Bone marrow (tissue), 2 donors: ENCODE results near the gene TMEM185A.
"Not testable (repeated sequence)": the region's sequence is repeated elsewhere in the genome, so short reads cannot be mapped to it uniquely, and the experiment has no call there.

Experiments
- DNase-seq, 2 donors: peaks; one replicate each; lab custom pipeline; 2025; lab: John Stamatoyannopoulos, UW

TMEM185A gene

GRCh38 chrX:149551245-149551938 is 80.2 kb downstream of the TMEM185A start:
- not testable (repeated sequence) for DNase-seq

- not testable (repeated sequence) for DNase-seq
These were observed 81.1 kb downstream of the TMEM185A start for GRCh38 chrX:149550454-149550853.

- DNase-seq: not testable (repeated sequence)
These were observed 81.9 kb downstream of the TMEM185A start, which contains the start of gene HSFX3 for GRCh38 chrX:149549701-149550100. HSFX3 (minus strand) TSS chrX:149549924; CDS start chrX:149549852, 72 bp downstream.

GRCh38 chrX:149547782-149548181 is 83.8 kb downstream of the TMEM185A start:
- DNase-seq: not testable (repeated sequence)

- not testable (repeated sequence) for DNase-seq
These were observed 84.6 kb downstream of the TMEM185A start for GRCh38 chrX:149546962-149547361.
